Tibial nerve (tissue), 4 donors: ENCODE measurements around the gene ATG14.

Experiments used
- EP300 ChIP-seq, 2 donors: sonication (generic); formaldehyde crosslinking; IDR thresholded peaks; one replicate each; pipeline ENCODE4 v1.6.1; 2017; ENCODE audit warnings: antibody characterized with exemption in 2 of 2, mild to moderate bottlenecking in 1 of 2
- POLR2A ChIP-seq, 2 donors: fragments of 450-650 bp; IDR thresholded peaks; one replicate each; pipeline ENCODE4 v1.6.1; 2017; ENCODE audit warnings: antibody characterized with exemption in 2 of 2, mild to moderate bottlenecking in 2 of 2, moderate library complexity in 2 of 2
- TF ChIP-seq, protein P1 (sequence below), 5 experiments: fragments of 200-600 bp in 3 of 5; fragments of 450-650 bp in 2 of 5; sonication (generic) in 3 of 5; IDR thresholded peaks; one replicate each; pipeline ENCODE4 v1.5.1; 2016 to 2019; ENCODE audit warnings: antibody characterized with exemption in 5 of 5, mild to moderate bottlenecking in 3 of 5, moderate library complexity in 2 of 5

DNA sequence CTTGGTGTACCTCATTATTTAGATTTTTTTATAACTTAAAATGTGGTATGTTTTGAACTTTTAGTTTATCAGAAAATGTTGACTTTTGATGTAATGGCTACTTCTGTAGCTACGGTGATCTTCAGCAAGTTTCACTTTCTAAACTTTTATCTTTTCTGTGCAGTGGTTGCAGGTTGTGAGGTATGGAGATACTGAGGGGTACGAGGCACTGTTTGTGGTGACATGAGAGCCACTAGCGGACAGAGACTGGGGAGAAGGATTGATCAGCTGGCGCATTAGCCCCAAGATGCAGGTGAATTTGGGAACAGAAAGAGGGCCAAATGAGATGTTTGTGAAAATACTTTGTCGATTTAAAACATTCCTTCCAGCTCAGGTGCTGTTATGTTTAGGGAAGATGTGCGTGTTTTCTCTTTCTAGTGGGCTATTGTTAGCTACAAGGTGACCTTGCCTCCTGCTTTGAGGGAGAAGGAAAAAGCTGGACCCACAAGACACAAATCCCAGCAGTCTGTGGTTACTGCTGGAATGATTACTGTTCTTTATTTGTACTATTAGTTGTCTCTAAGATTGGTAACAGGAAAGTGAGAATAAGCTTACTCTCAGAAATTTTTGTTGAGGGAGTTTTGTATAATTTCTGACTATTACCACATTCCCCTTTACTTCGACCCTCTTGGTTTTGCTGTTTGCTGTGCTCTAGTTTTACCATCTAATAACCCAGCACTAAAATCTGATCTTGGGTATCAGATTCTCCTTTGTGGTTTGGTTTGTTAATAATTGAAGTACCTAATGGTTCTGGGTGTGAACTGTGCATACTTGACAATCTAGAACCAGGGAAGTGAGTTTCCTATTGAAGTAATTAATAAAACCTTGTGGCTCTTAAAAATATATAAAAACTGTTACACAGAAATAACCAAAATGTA is 78.7 kb downstream of the ATG14 start:
- no peak for TF ChIP-seq EP300 (IDR thresholded peaks at IDR 0.05)
- TF ChIP-seq, protein P1, sequence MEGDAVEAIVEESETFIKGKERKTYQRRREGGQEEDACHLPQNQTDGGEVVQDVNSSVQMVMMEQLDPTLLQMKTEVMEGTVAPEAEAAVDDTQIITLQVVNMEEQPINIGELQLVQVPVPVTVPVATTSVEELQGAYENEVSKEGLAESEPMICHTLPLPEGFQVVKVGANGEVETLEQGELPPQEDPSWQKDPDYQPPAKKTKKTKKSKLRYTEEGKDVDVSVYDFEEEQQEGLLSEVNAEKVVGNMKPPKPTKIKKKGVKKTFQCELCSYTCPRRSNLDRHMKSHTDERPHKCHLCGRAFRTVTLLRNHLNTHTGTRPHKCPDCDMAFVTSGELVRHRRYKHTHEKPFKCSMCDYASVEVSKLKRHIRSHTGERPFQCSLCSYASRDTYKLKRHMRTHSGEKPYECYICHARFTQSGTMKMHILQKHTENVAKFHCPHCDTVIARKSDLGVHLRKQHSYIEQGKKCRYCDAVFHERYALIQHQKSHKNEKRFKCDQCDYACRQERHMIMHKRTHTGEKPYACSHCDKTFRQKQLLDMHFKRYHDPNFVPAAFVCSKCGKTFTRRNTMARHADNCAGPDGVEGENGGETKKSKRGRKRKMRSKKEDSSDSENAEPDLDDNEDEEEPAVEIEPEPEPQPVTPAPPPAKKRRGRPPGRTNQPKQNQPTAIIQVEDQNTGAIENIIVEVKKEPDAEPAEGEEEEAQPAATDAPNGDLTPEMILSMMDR (IDR thresholded peaks at IDR 0.05): no peak
- TF ChIP-seq POLR2A (IDR thresholded peaks at IDR 0.05): no peak
